Measurements from ENCODE around the gene EXOC4.

The EXOC4 gene

DNA sequence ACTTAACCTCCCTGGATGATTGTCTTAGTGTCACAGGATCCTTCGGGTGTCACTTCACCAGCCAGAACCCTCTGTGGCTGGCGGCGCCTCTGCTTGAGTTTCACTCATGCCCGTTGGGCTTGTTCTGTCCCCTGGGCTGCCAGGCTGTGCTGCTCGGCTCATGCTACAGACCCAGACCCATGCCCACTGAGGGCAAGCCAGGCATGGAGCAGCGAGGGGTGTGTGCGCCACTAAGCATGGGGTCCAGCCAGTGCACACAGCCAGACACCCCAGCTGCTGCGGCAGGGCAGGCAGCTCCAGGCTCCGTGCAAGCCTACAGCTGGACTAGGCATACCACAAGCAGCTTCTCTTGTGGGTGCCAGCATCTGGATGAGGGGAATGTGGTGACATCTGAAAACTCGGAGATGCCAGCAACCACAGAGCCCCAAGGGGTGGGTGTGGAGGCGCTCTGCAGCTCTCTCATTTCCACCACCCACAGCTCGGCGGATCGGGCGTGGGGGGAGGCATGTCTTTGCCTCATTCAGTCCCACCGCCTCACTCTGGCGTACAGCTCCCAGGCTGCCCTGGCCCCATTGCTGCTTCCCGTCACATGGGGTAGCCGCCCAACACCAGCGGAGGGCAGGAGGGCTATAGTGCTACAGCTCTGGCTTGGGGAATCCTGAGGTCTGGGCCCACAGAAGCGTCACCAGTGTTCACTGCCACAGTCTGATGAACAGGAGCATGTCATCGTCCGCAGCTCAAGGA lies 604.7 kb downstream of the EXOC4 start:
- Histone ChIP-seq H3K27ac (ENCODE audit: low read depth, low read length, severe bottlenecking) (no peak overlapping the region), H3K4me3 (ENCODE audit: extremely low read depth, insufficient read depth, low read length, poor library complexity, severe bottlenecking) (no peak overlapping the region), H3K9me3 (ENCODE audit: control insufficient read depth, low read length) (no peaks in the 10 kb centered on the region), H3K36me3 (ENCODE audit: control insufficient read depth, insufficient read depth, low read length) (peaks cover 3% of the 10 kb centered on the region), H3K4me1 (ENCODE audit: control insufficient read depth, insufficient read depth, low read length, poor library complexity, severe bottlenecking) (peaks cover 10% of the 10 kb centered on the region)
- WGBS, 2 experiments (ENCODE audit: insufficient coverage in 2 of 2): 96 to 99% methylated on average over 19 to 20 of the region's 23 CpGs

GRCh38 chr7:133858311-133858710 lies 605.4 kb downstream of the EXOC4 start:
- Histone ChIP-seq H3K36me3 (ENCODE audit: control insufficient read depth, insufficient read depth, low read length) (peaks cover 3% of the 10 kb centered on the region), H3K27ac (ENCODE audit: low read depth, low read length, severe bottlenecking) (no peak overlapping the region), H3K4me1 (ENCODE audit: control insufficient read depth, insufficient read depth, low read length, poor library complexity, severe bottlenecking) (peaks cover 9% of the 10 kb centered on the region), H3K9me3 (ENCODE audit: control insufficient read depth, low read length) (no peaks in the 10 kb centered on the region), H3K4me3 (ENCODE audit: extremely low read depth, insufficient read depth, low read length, poor library complexity, severe bottlenecking) (no peak overlapping the region)
- WGBS, 2 experiments (ENCODE audit: insufficient coverage in 2 of 2): 90 to 93% methylated on average over 2 to 3 of the region's 6 CpGs

DNA sequence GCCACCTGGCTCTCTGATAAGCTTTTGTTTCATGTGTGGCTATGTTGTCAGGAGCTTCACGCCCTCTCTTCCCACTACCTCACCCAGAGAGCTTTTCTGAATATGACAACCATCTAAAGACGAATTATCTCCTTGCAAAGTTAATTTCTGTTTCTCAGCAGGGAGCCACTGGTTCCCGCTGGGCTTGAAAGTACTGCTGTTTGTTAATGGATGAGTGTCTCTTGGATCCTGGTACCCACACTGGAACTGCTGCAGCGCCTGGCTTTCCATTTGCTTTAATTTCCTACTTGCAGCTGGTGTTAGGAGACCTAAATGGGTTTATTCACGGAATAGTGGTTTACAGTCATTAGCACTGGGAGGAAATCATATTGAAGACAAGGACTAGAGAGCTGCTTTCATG lies 606.4 kb downstream of the EXOC4 start:
- H3K27ac ChIP-seq (ENCODE audit: low read depth, low read length, severe bottlenecking): no peak overlapping the region
- peaks cover 3% of the 10 kb centered on the region for H3K36me3 ChIP-seq (ENCODE audit: control insufficient read depth, insufficient read depth, low read length)
- H3K4me1 ChIP-seq (ENCODE audit: control insufficient read depth, insufficient read depth, low read length, poor library complexity, severe bottlenecking): peaks cover under 1% of the 10 kb centered on the region
- WGBS, 2 experiments (ENCODE audit: insufficient coverage in 2 of 2): 29 to 48% methylated on average over 2 to 4 of the region's 5 CpGs
- H3K4me3 ChIP-seq (ENCODE audit: extremely low read depth, insufficient read depth, low read length, poor library complexity, severe bottlenecking): no peak overlapping the region
- H3K9me3 ChIP-seq (ENCODE audit: control insufficient read depth, low read length): no peaks in the 10 kb centered on the region

DNA sequence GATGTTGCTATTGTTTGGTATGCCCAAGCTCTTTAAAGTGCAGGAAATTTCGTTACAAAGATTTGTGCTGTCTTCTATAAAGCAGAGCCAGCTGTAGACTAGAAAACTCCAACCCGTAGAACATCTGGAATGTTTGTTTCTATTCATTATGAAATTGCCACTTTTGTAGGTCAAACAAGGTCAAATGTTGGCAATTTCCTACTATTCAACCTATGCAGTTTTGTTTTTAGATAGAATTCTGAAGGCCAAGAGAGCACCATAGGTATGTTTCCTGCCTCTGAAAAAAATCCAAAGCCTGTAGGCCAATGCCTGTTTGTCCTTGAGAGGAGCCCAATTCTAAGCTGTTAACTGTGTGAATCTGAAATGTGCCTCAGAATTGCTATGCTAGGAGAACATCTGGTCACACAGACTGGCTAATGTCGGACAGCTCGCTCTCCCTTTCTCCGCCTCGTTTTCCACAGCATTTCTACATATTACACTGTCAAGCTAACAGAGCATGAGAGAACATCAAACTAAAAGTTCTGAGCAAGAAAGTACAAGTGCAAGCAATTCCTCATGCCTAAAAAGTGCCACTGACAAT lies 607.1 kb downstream of the EXOC4 start:
- Histone ChIP-seq H3K36me3 (ENCODE audit: control insufficient read depth, insufficient read depth, low read length) (peaks cover 3% of the 10 kb centered on the region), H3K27ac (ENCODE audit: low read depth, low read length, severe bottlenecking) (no peak overlapping the region), H3K4me1 (ENCODE audit: control insufficient read depth, insufficient read depth, low read length, poor library complexity, severe bottlenecking) (no peaks in the 10 kb centered on the region), H3K9me3 (ENCODE audit: control insufficient read depth, low read length) (no peaks in the 10 kb centered on the region), H3K4me3 (ENCODE audit: extremely low read depth, insufficient read depth, low read length, poor library complexity, severe bottlenecking) (no peak overlapping the region)
- 78 to 86% methylated on average over 4 to 5 of the region's 6 CpGs for WGBS, 2 experiments (ENCODE audit: insufficient coverage in 2 of 2)

- Histone ChIP-seq H3K4me1 (ENCODE audit: control insufficient read depth, insufficient read depth, low read length, poor library complexity, severe bottlenecking) (no peaks in the 10 kb centered on the region), H3K9me3 (ENCODE audit: control insufficient read depth, low read length) (no peaks in the 10 kb centered on the region), H3K27ac (ENCODE audit: low read depth, low read length, severe bottlenecking) (no peak overlapping the region), H3K36me3 (ENCODE audit: control insufficient read depth, insufficient read depth, low read length) (peaks cover 3% of the 10 kb centered on the region), H3K4me3 (ENCODE audit: extremely low read depth, insufficient read depth, low read length, poor library complexity, severe bottlenecking) (no peak overlapping the region)
- no CpG with 5 or more reads among the region's 1 CpG for WGBS, 2 experiments (ENCODE audit: insufficient coverage in 2 of 2)
These were observed 607.9 kb downstream of the EXOC4 start for GRCh38 chr7:133860628-133861335.

DNA sequence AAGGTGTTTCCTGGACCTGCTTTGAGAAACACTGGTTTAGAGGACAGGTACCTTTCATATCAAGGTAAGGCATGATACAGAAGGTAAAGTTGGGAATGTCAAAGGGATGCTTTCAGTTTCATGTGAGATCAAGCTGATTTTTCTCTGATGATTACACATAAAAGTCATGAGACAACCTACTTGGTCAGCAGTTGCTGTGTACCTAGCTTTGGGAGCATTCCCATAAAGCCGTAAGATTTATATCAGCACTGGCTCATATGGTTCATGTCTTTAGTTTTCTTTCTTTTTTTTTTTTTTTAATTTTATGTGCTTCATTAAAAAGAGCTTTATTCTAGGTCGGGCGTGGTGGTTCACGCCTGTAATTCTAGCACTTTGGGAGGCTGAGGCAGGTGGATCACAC lies 609.0 kb downstream of the EXOC4 start:
- no peaks in the 10 kb centered on the region for H3K9me3 ChIP-seq (ENCODE audit: control insufficient read depth, low read length)
- 100% methylated on average over 3 of the region's 4 CpGs; no CpG with 5 or more reads in 1 of the 2 experiments for WGBS, 2 experiments (ENCODE audit: insufficient coverage in 2 of 2)
- H3K36me3 ChIP-seq (ENCODE audit: control insufficient read depth, insufficient read depth, low read length): peaks cover 3% of the 10 kb centered on the region
- no peaks in the 10 kb centered on the region for H3K4me1 ChIP-seq (ENCODE audit: control insufficient read depth, insufficient read depth, low read length, poor library complexity, severe bottlenecking)
- no peak overlapping the region for H3K4me3 ChIP-seq (ENCODE audit: extremely low read depth, insufficient read depth, low read length, poor library complexity, severe bottlenecking)
- H3K27ac ChIP-seq (ENCODE audit: low read depth, low read length, severe bottlenecking): no peak overlapping the region

DNA sequence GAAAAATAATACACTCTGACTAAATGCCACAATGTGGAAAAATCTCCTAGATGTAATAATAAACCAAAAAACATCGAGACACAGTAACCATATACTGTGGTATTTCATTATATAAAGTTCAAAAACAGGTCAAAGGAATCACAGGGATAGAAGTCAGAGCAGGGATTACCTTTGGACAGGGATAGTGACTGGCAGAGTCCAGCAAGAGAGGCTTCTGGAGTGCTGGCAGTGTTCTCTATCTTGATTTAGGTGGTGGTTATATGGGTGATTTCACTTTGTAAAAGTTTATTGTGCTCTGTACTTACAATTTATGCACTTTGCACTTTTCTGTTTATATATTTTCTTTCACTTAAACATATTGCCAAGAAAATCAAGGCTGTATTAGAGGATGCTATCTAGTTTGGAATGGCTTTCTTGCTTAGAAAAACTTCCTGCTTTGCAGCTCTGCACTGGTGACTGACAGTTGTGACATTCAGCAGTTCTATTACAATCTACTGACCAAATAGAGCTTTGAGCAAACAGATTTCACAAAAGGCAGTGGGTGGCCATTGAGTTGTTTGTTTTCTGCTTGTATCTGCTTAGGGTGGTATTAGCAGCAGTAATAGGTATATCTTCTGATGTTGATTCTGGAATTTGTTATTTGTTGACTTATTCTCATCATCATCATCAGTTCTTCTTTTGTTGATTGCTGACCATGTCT lies 610.6 kb downstream of the EXOC4 start:
- H3K27ac ChIP-seq (ENCODE audit: low read depth, low read length, severe bottlenecking): peak overlapping the region; percentile 19
- H3K9me3 ChIP-seq (ENCODE audit: control insufficient read depth, low read length): no peaks in the 10 kb centered on the region
- no CpG with 5 or more reads among the region's 1 CpG for WGBS, 2 experiments (ENCODE audit: insufficient coverage in 2 of 2)
- no peak overlapping the region for H3K4me3 ChIP-seq (ENCODE audit: extremely low read depth, insufficient read depth, low read length, poor library complexity, severe bottlenecking)
- H3K36me3 ChIP-seq (ENCODE audit: control insufficient read depth, insufficient read depth, low read length): no peaks in the 10 kb centered on the region
- H3K4me1 ChIP-seq (ENCODE audit: control insufficient read depth, insufficient read depth, low read length, poor library complexity, severe bottlenecking): no peaks in the 10 kb centered on the region

DNA sequence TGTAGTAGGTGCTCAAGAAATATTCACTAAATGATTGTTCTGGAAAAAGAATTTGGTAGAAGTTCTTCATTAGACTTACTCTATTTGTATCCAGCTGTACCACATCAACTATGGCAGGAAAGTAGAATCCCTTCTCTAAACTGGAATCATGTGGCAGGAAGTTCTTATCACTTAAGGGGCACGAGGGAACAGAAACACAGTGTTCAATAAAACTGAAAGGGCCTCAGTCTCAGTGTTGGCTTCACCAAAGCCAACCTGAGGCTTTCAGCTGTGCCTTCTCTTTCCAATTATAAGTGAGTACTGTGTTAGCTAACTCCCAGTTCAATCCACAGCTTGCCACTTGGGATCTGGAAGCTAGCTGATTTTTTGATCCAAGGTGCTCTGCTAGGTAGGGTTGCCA lies 616.7 kb downstream of the EXOC4 start:
- Histone ChIP-seq H3K9me3 (ENCODE audit: control insufficient read depth, low read length) (no peaks in the 10 kb centered on the region), H3K4me3 (ENCODE audit: extremely low read depth, insufficient read depth, low read length, poor library complexity, severe bottlenecking) (no peak overlapping the region), H3K4me1 (ENCODE audit: control insufficient read depth, insufficient read depth, low read length, poor library complexity, severe bottlenecking) (no peaks in the 10 kb centered on the region), H3K27ac (ENCODE audit: low read depth, low read length, severe bottlenecking) (no peak overlapping the region), H3K36me3 (ENCODE audit: control insufficient read depth, insufficient read depth, low read length) (no peaks in the 10 kb centered on the region)
- WGBS, 2 experiments (ENCODE audit: insufficient coverage in 2 of 2): 88 to 100% methylated on average over 1 of the region's 1 CpG

GRCh38 chr7:133871757-133872156 lies 618.9 kb downstream of the EXOC4 start:
- Histone ChIP-seq H3K4me1 (ENCODE audit: control insufficient read depth, insufficient read depth, low read length, poor library complexity, severe bottlenecking) (no peaks in the 10 kb centered on the region), H3K27ac (ENCODE audit: low read depth, low read length, severe bottlenecking) (no peak overlapping the region), H3K4me3 (ENCODE audit: extremely low read depth, insufficient read depth, low read length, poor library complexity, severe bottlenecking) (no peak overlapping the region), H3K36me3 (ENCODE audit: control insufficient read depth, insufficient read depth, low read length) (no peaks in the 10 kb centered on the region), H3K9me3 (ENCODE audit: control insufficient read depth, low read length) (no peaks in the 10 kb centered on the region)
- WGBS, 2 experiments (ENCODE audit: insufficient coverage in 2 of 2): no CpG with 5 or more reads among the region's 1 CpG

DNA sequence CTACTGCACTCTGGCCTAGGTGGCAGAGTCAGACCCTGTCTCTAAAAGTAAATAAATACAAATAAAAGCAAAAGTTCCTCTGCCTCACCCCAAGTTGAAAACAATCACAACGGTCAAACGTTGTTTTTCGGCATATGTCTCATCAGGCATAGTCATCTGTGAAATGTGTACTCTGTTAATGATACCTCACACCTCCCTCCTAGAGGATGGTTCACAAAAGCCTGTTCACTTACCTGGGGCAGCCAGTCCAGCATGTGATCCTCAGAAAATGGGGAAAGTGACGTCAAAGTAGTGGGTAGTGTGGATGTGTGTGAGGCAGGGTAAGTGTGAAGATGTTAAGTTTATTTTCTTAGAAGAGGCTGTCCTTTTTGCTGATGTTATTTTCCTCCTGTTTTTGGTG lies 620.3 kb downstream of the EXOC4 start:
- no peak overlapping the region for H3K4me3 ChIP-seq (ENCODE audit: extremely low read depth, insufficient read depth, low read length, poor library complexity, severe bottlenecking)
- no peaks in the 10 kb centered on the region for H3K36me3 ChIP-seq (ENCODE audit: control insufficient read depth, insufficient read depth, low read length)
- no peaks in the 10 kb centered on the region for H3K9me3 ChIP-seq (ENCODE audit: control insufficient read depth, low read length)
- WGBS, 2 experiments (ENCODE audit: insufficient coverage in 2 of 2): 80% methylated on average over 1 of the region's 4 CpGs; no CpG with 5 or more reads in 1 of the 2 experiments
- H3K27ac ChIP-seq (ENCODE audit: low read depth, low read length, severe bottlenecking): no peak overlapping the region
- H3K4me1 ChIP-seq (ENCODE audit: control insufficient read depth, insufficient read depth, low read length, poor library complexity, severe bottlenecking): no peaks in the 10 kb centered on the region
